Skeletal muscle satellite cell (primary cell): Measurements from ENCODE around the gene RPRD1A.

Experiments used
- H3K27me3 ChIP-seq: 2 replicates; pipeline ENCODE4 v1.7.0; 2013; ENCODE audit warnings: low read length; ENCODE audit not compliant: control insufficient read depth, insufficient read depth
- H3K36me3 ChIP-seq: 2 replicates; pipeline ENCODE4 v1.7.0; 2013; ENCODE audit warnings: mild to moderate bottlenecking, control low read depth, low read length; ENCODE audit not compliant: insufficient read depth
- H3K4me1 ChIP-seq: 2 replicates; pipeline ENCODE4 v1.7.0; 2013; ENCODE audit warnings: low read length; ENCODE audit not compliant: control insufficient read depth, insufficient read depth
- H3K4me2 ChIP-seq: 2 replicates; pipeline ENCODE4 v1.7.0; 2013; ENCODE audit warnings: mild to moderate bottlenecking, low read length
- H3K4me3 ChIP-seq: 2 replicates; pipeline ENCODE4 v1.7.0; 2013; ENCODE audit warnings: low read length
- H3K9ac ChIP-seq: 2 replicates; pipeline ENCODE4 v1.7.0; 2013; ENCODE audit warnings: mild to moderate bottlenecking, low read depth, low read length, moderate library complexity
- H3K9me3 ChIP-seq: replicated peaks from 2 replicates; pipeline ENCODE4 v1.7.0; 2013; ENCODE audit warnings: mild to moderate bottlenecking, control low read depth, low read length

Gene RPRD1A

GRCh38 chr18:36047521-36047920 lies 19.8 kb downstream of the RPRD1A start:
- Histone ChIP-seq H3K36me3 (no peaks in the 10 kb centered on the region), H3K4me3 (no peak overlapping the region), H3K4me1 (no peaks in the 10 kb centered on the region), H3K9ac (no peak overlapping the region), H3K4me2 (no peak overlapping the region), H3K27me3 (no peaks in the 10 kb centered on the region), H3K9me3 (no peaks in the 10 kb centered on the region)

GRCh38 chr18:36046898-36047297 lies 20.5 kb downstream of the RPRD1A start:
- no peak overlapping the region for H3K9ac ChIP-seq
- H3K4me2 ChIP-seq, result no peak overlapping the region
- H3K27me3 ChIP-seq, result no peaks in the 10 kb centered on the region
- no peak overlapping the region for H3K4me3 ChIP-seq
- H3K9me3 ChIP-seq, result no peaks in the 10 kb centered on the region
- no peaks in the 10 kb centered on the region for H3K4me1 ChIP-seq
- no peaks in the 10 kb centered on the region for H3K36me3 ChIP-seq

DNA sequence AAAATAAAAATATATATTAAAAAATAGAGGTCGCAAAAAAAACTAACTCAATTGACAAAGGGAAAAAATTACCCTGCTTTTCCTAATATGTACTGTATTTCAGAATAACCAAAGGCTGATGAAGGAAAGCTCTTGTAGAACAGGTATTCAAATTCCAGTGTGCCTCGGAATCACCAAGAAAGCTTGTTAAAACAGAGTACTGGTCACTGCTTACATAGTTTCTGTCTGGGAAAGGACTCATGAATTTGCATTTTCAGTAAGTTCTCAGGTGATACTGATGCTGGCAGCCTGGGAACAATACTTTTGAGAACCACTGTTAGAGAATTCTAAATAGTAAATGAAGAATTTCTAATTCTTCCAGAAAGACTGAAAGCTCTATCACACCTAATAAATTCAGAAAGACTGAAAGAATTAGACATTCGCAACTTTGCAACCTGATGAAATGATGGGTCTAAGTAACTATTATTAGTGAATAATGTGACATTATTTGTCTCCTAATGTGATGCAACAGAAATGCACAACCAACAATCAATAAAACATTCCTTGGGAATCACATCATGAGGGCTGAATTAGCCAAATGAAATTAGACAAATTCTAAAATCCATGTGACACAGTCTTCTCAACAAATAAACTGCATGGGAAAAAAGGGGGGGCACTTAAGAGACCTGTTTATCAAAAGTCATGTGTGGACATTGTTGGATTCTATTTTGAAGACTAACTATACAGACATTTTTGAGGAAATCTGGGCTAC lies 21.9 kb downstream of the RPRD1A start:
- Histone ChIP-seq H3K36me3 (no peaks in the 10 kb centered on the region), H3K9me3 (no peaks in the 10 kb centered on the region), H3K4me2 (no peak overlapping the region), H3K9ac (no peak overlapping the region), H3K27me3 (no peaks in the 10 kb centered on the region), H3K4me3 (no peak overlapping the region), H3K4me1 (no peaks in the 10 kb centered on the region)

DNA sequence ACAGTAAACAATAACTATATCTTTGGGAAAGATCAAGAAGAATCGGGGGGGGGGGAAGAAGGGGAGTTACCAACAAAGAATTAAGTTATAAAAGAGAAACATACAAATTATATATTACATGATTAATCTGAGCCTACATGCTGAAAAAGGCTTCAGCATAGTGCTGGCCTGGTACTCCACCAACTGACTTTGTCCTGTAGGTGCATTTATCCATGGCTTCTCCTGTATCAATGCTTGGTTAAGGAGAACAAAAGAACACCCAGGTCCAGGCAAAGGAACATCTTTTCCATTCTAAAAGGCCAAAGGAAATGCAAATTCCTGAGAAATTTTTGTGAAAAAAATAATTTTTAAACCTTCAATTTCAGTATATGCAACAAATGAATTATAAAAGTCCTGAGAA lies 24.2 kb downstream of the RPRD1A start:
- H3K36me3 ChIP-seq, result no peaks in the 10 kb centered on the region
- no peaks in the 10 kb centered on the region for H3K4me1 ChIP-seq
- no peaks in the 10 kb centered on the region for H3K9me3 ChIP-seq
- no peak overlapping the region for H3K9ac ChIP-seq
- no peaks in the 10 kb centered on the region for H3K27me3 ChIP-seq
- no peak overlapping the region for H3K4me2 ChIP-seq
- no peak overlapping the region for H3K4me3 ChIP-seq

DNA sequence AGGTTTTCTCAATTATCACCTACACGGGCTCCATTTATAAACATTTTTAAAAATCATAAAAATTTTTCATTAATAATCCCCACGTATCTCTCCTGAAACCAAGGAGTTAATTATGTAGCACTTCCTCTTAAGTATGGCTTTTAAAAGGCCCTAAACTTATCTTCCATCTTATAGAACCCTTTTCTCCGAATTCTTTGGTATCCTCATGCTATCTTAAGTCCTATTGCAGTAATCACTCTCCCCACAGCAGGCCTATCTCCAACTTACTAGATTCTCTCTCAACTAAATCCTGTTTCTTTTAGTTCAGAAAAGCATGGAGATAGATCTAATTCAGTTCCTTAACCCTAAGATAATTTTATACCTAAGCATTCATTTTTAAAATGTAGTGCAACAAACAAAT lies 26.2 kb downstream of the RPRD1A start:
- H3K4me1 ChIP-seq, result no peaks in the 10 kb centered on the region
- no peaks in the 10 kb centered on the region for H3K27me3 ChIP-seq
- no peak overlapping the region for H3K4me3 ChIP-seq
- H3K9ac ChIP-seq, result no peak overlapping the region
- H3K9me3 ChIP-seq, result no peaks in the 10 kb centered on the region
- H3K4me2 ChIP-seq, result no peak overlapping the region
- no peaks in the 10 kb centered on the region for H3K36me3 ChIP-seq

GRCh38 chr18:36038102-36038663 lies 29.2 kb downstream of the RPRD1A start:
- H3K4me1 ChIP-seq, result peaks cover 2% of the 10 kb centered on the region
- H3K4me3 ChIP-seq, result no peak overlapping the region
- H3K9ac ChIP-seq, result no peak overlapping the region
- H3K27me3 ChIP-seq, result no peaks in the 10 kb centered on the region
- no peaks in the 10 kb centered on the region for H3K9me3 ChIP-seq
- no peak overlapping the region for H3K4me2 ChIP-seq
- no peaks in the 10 kb centered on the region for H3K36me3 ChIP-seq

DNA sequence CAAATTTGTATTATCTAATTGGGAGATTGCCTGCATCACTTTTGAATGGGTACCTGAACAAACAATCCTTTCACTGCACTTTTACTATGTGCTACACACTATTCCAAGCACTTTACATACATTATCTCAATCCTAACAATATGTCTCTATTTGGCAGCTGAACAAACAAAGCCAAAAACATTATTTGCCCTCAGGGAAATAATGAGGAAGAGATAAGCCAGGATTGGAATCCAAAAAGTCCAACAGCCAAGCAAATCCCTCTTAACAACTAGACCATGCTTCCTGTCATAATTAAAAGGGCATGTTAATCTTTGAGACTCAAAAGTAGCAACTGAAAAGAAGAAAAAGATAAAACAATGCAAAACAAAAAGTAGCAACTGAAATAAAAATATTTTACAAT lies 32.1 kb downstream of the RPRD1A start:
- Histone ChIP-seq H3K27me3 (no peaks in the 10 kb centered on the region), H3K4me2 (no peak overlapping the region), H3K4me1 (peaks cover 2% of the 10 kb centered on the region), H3K9ac (no peak overlapping the region), H3K36me3 (peaks cover 4% of the 10 kb centered on the region), H3K4me3 (no peak overlapping the region), H3K9me3 (no peaks in the 10 kb centered on the region)

GRCh38 chr18:36034299-36034895 lies 33.0 kb downstream of the RPRD1A start:
- Histone ChIP-seq H3K4me2 (no peak overlapping the region), H3K9me3 (no peaks in the 10 kb centered on the region), H3K9ac (no peak overlapping the region), H3K27me3 (no peaks in the 10 kb centered on the region), H3K4me3 (no peak overlapping the region), H3K36me3 (peaks cover 4% of the 10 kb centered on the region), H3K4me1 (peaks cover 2% of the 10 kb centered on the region)

GRCh38 chr18:36031903-36032302 lies 35.5 kb downstream of the RPRD1A start:
- H3K9ac ChIP-seq, result no peak overlapping the region
- peaks cover 14% of the 10 kb centered on the region for H3K36me3 ChIP-seq
- no peaks in the 10 kb centered on the region for H3K27me3 ChIP-seq
- peaks cover 9% of the 10 kb centered on the region for H3K4me1 ChIP-seq
- no peaks in the 10 kb centered on the region for H3K9me3 ChIP-seq
- H3K4me3 ChIP-seq, result no peak overlapping the region
- no peak overlapping the region for H3K4me2 ChIP-seq

- Histone ChIP-seq H3K4me3 (no peak overlapping the region), H3K4me1 (peaks cover 9% of the 10 kb centered on the region), H3K9me3 (no peaks in the 10 kb centered on the region), H3K9ac (no peak overlapping the region), H3K4me2 (no peak overlapping the region), H3K27me3 (no peaks in the 10 kb centered on the region), H3K36me3 (peaks cover 14% of the 10 kb centered on the region)
These were observed 36.0 kb downstream of the RPRD1A start for GRCh38 chr18:36031407-36031806.

DNA sequence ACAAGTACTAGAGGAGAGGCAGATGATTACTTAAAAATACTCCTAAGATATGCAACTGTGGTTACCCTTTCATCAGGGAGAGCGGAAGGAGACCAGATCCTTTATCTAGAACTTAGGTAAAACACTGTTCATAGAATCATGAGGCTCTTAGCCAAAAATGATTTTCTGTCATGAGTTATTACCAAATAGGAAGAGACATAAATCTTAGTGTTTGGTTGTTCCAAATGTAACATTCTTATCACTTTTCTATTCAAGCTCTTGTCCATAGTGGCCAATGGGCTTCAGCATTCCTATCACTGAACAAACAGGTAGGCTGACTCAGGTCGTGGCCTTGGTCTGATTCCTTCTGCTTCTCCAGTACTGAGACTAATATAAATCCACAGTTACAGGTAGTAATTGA lies 38.5 kb downstream of the RPRD1A start:
- Histone ChIP-seq H3K4me2 (no peak overlapping the region), H3K36me3 (peaks cover 21% of the 10 kb centered on the region), H3K9ac (no peak overlapping the region), H3K27me3 (no peaks in the 10 kb centered on the region), H3K4me1 (peaks cover 7% of the 10 kb centered on the region), H3K9me3 (no peaks in the 10 kb centered on the region), H3K4me3 (no peak overlapping the region)

GRCh38 chr18:36025025-36025424 lies 42.3 kb downstream of the RPRD1A start:
- Histone ChIP-seq H3K27me3 (no peaks in the 10 kb centered on the region), H3K4me1 (peaks cover 7% of the 10 kb centered on the region), H3K4me2 (no peak overlapping the region), H3K4me3 (no peak overlapping the region), H3K36me3 (peaks cover 17% of the 10 kb centered on the region), H3K9ac (no peak overlapping the region), H3K9me3 (no peaks in the 10 kb centered on the region)
